Pancreas (tissue), 10 donors: ENCODE data around the gene FABP1. TPM values are rescaled to one million over a fixed set of nuclear protein-coding genes. Genes with fewer than 3 reads are reported as not detected.

Experiments used
- ATAC-seq, 4 donors: fragments of 200-7000 bp; cut with Tn5 transposase; one replicate each; pipeline versions ENCODE4 v1.8.0 to v1.9.1; 2020; ENCODE audit warnings: mild to moderate bottlenecking in 4 of 4, moderate library complexity in 4 of 4
- DNase-seq, 6 donors: peaks; one replicate each; pipeline ENCODE4 v3.0.0-alpha.2; 2020
- FAIRE-seq: peaks from 2 replicates; lab custom pipeline; 2012; peaks lifted over from hg19 to GRCh38; lab: Jason Lieb, UNC
- H3K27ac ChIP-seq, 4 donors: fragments of 200-600 bp; sonication (generic); 1 replicate in 3 of 4; 2 replicates in 1 of 4; pipeline versions ENCODE4 v1.5.0 to v1.8.0; 2020
- H3K27me3 ChIP-seq, 4 donors: fragments of 200-600 bp; one replicate each; pipeline ENCODE4 v1.8.0; 2021
- H3K36me3 ChIP-seq, 3 donors: fragments of 200-600 bp; sonication (generic) in 1 of 3; one replicate each; pipeline versions ENCODE4 v1.5.0 to v1.8.0; 2020 to 2021
- H3K4me1 ChIP-seq, 3 donors: fragments of 200-600 bp; one replicate each; pipeline ENCODE4 v1.8.0; 2021
- H3K4me3 ChIP-seq, 4 donors: fragments of 200-600 bp; sonication (generic) in 2 of 4; one replicate each; pipeline versions ENCODE4 v1.5.0 to v1.8.0; 2020 to 2021
- H3K9me3 ChIP-seq, 4 donors: fragments of 200-600 bp; one replicate each; pipeline ENCODE4 v1.8.0; 2021
- CTCF ChIP-seq, 4 donors: fragments of 200-600 bp; sonication (generic) in 3 of 4; IDR thresholded peaks; one replicate each; pipeline versions ENCODE4 v1.5.0 to v1.8.0; 2021; ENCODE audit warnings: antibody characterized with exemption in 4 of 4
- WGBS, 2 donors: extraction: QIAGEN DNeasy Blood & Tissue Kit; methylation state at CpG; one replicate each; pipeline ENCODE4 v1.1.7; 2013; 5-methylcytosine and 5-hydroxymethylcytosine counted together
- intact Hi-C, 3 donors: fragments of 100-400 bp; cut with DNase I; formaldehyde crosslinking; loops; one replicate each; pipeline versions ENCODE4 v1.11.1 to v1.14.2; 2022
- polyA plus RNA-seq, 2 donors: library from polyadenylated mRNA; stranded (reverse); fragments of 200-250 nt; gene quantifications; one replicate each; pipeline ENCODE4 v1.2.3, GENCODE V29; 2013
- total RNA-seq, 6 donors: library from RNA; stranded (reverse); fragmentation: NEBNext Ultra II Directional in 4 of 6; extraction: Animal tissue kit (Norgen Biotek cat#: 25700) in 4 of 6; gene quantifications; one replicate each; pipeline versions ENCODE4 v1.2.1 to v1.2.4, GENCODE V29; 2021 to 2023
- donor health status: healthy with polysubstance abuse.
- donor health status: DM: no; HTN: no; CAD: no; lungs with moderate emphysema.
- donor health status: DM: no; HTN: no; CAD: no.
- donor health status: control.
- donor health status: control.
- donor health status: Bipolar disorder and iron deficiency.
- donor health status: DM: yes; HTN: yes; CAD: no.
- donor health status: DM: no; HTN: no; CAD: no.
- donor health status: DM: no; HTN: no; CAD: no.
- donor health status: DM: yes; HTN: yes; CAD: no.

Gene FABP1
- total and polyA plus RNA-seq, 8 donors: 0.85 to 2.1 (median 1.0) TPM; not detected in 5

- Histone ChIP-seq H3K27ac (no peak overlapping the region), H3K27me3 (no peaks in the 10 kb centered on the region), H3K4me3 (no peak overlapping the region), H3K36me3 (no peaks in the 10 kb centered on the region), H3K9me3 (no peaks in the 10 kb centered on the region), H3K4me1 (no peaks in the 10 kb centered on the region)
- TF ChIP-seq CTCF (IDR thresholded peaks at IDR 0.05): no peak
- 57 to 76% methylated on average over 3 of the region's 3 CpGs for WGBS, 2 donors
- ATAC-seq (no peak), DNase-seq (no peak), FAIRE-seq (no peak)
- intact Hi-C loops: no loop called here
Observed at GRCh38 chr2:88125344-88125923, 2.4 kb downstream of the FABP1 start.

GRCh38 chr2:88123975-88124917 lies 3.6 kb downstream of the FABP1 start:
- no peak overlapping the region for H3K27ac ChIP-seq
- 82 to 88% methylated on average over 9 of the region's 9 CpGs for WGBS, 2 donors
- H3K27me3 ChIP-seq: no peaks in the 10 kb centered on the region
- ATAC-seq (no peak), FAIRE-seq (no peak), DNase-seq (no peak)
- TF ChIP-seq CTCF (IDR thresholded peaks at IDR 0.05): no peak
- no peaks in the 10 kb centered on the region for H3K9me3 ChIP-seq
- intact Hi-C loops: no loop called here
- no peaks in the 10 kb centered on the region for H3K36me3 ChIP-seq
- no peak overlapping the region for H3K4me3 ChIP-seq
- H3K4me1 ChIP-seq: no peaks in the 10 kb centered on the region

GRCh38 chr2:88123164-88123974 lies 4.5 kb downstream of the FABP1 start:
- FAIRE-seq (no peak), DNase-seq (no peak), ATAC-seq (no peak)
- TF ChIP-seq CTCF (IDR thresholded peaks at IDR 0.05): no peak
- intact Hi-C loops: no loop called here
- H3K36me3 ChIP-seq: no peaks in the 10 kb centered on the region
- H3K27me3 ChIP-seq: no peaks in the 10 kb centered on the region
- 48 to 50% methylated on average over 5 of the region's 5 CpGs for WGBS, 2 donors
- H3K9me3 ChIP-seq: no peaks in the 10 kb centered on the region
- no peak overlapping the region for H3K4me3 ChIP-seq
- H3K27ac ChIP-seq: no peak overlapping the region
- no peaks in the 10 kb centered on the region for H3K4me1 ChIP-seq

GRCh38 chr2:88122141-88122884 lies 5.5 kb downstream of the FABP1 start:
- Histone ChIP-seq H3K4me3 (no peak overlapping the region), H3K36me3 (no peaks in the 10 kb centered on the region), H3K27ac (no peak overlapping the region), H3K9me3 (no peaks in the 10 kb centered on the region), H3K4me1 (no peaks in the 10 kb centered on the region), H3K27me3 (no peaks in the 10 kb centered on the region)
- FAIRE-seq (no peak), DNase-seq (no peak), ATAC-seq (no peak)
- TF ChIP-seq CTCF (IDR thresholded peaks at IDR 0.05): no peak
- intact Hi-C loops: no loop called here
- 67 to 73% methylated on average over 8 of the region's 8 CpGs for WGBS, 2 donors
